HCT116 (cell line): ENCODE data around the gene TRIM14. TPM values are rescaled to one million over a fixed set of nuclear protein-coding genes. Genes with fewer than 3 reads are reported as not detected.

Experiments
- ATAC-seq: fragments of 200-7000 bp; cut with Tn5 transposase; 2 replicates; pipeline ENCODE4 v1.9.1; 2020; ENCODE audit warnings: mild to moderate bottlenecking, moderate library complexity
- BruUV-seq: library from RNA; stranded (reverse); fragments of 400-500 nt; replicated peaks from 2 replicates; lab custom pipeline; 2021; lab: Mats Ljungman, UMichigan
- CTCF ChIA-PET: fragments of 300-600 bp; sonication (Branson Sonifier 250); formaldehyde crosslinking; loops from one replicate; lab custom pipeline; 2021; ENCODE audit warnings: antibody characterized with exemption; lab: Charles Lee
- POLR2A ChIA-PET: fragments of 300-600, 350-600 bp; sonication (Branson Sonifier 250); formaldehyde crosslinking; loops from one replicate; lab custom pipeline; 2021; ENCODE audit warnings: antibody characterized with exemption; lab: Charles Lee
- RAD21 ChIA-PET, 2 experiments: fragments of 300-600 bp; sonication (Branson Sonifier 250); formaldehyde crosslinking; loops; one replicate each; lab custom pipeline; 2023; ENCODE audit warnings: low total read pairs in 2 of 2; ENCODE audit not compliant: uncharacterized antibody in 2 of 2, unreplicated experiment in 2 of 2, low non-redundant PET in 1 of 2; lab: Charles Lee
- DNase-seq: peaks from one replicate; pipeline ENCODE4 v3.0.0-alpha.2; 2010; ENCODE audit warnings: low read depth, low spot score
- H2AFZ ChIP-seq: fragments of 200-600 bp; shearing (Covaris generic), sonication (generic); 2 replicates; pipeline ENCODE4 v1.6.1; 2017; ENCODE audit warnings: low read depth, mixed run types, mixed read lengths, antibody characterized with exemption, low read length; ENCODE audit not compliant: poor library complexity, severe bottlenecking
- H3K27ac ChIP-seq: 2 replicates; pipeline ENCODE4 v1.5.1; 2012; ENCODE audit warnings: low read depth, low read length
- H3K27me3 ChIP-seq: fragments of 200-600 bp; sonication (generic); 2 replicates; pipeline ENCODE4 v1.6.1; 2016; ENCODE audit warnings: mixed run types, low read length, mixed read lengths; ENCODE audit not compliant: insufficient read depth
- H3K36me3 ChIP-seq, 2 experiments: fragments of 200-500 bp in 1 of 2; fragments of 200-600 bp in 1 of 2; sonication (Bioruptor generic) in 1 of 2; sonication (generic) in 1 of 2; 2 replicates each; pipeline versions ENCODE4 v1.5.1 to v1.6.1; 2014 to 2016; ENCODE audit warnings: low read length in 2 of 2, inconsistent platforms in 1 of 2, mixed read lengths in 1 of 2, mixed run types in 1 of 2; ENCODE audit not compliant: insufficient read depth in 2 of 2, control insufficient read depth in 1 of 2
- H3K4me1 ChIP-seq, 2 experiments: fragments of 200-600 bp in 1 of 2; sonication (generic) in 1 of 2; 2 replicates each; pipeline versions ENCODE4 v1.5.1 to v1.6.1; 2012 to 2017; ENCODE audit warnings: low read length in 2 of 2, inconsistent platforms in 1 of 2, mild to moderate bottlenecking in 1 of 2, mixed read lengths in 1 of 2, mixed run types in 1 of 2, moderate library complexity in 1 of 2; ENCODE audit not compliant: insufficient read depth in 2 of 2, control insufficient read depth in 1 of 2
- H3K4me2 ChIP-seq: fragments of 200-600 bp; sonication (generic); 2 replicates; pipeline ENCODE4 v1.6.1; 2017; ENCODE audit warnings: mixed run types, low read length, mixed read lengths
- H3K4me3 ChIP-seq, 2 experiments: fragments of 200-600 bp in 1 of 2; sonication (generic) in 1 of 2; replicated peaks in 1 of 2; 2 replicates each; pipeline ENCODE4 v1.5.1; 2011 to 2016; ENCODE audit warnings: low read length in 2 of 2, control low read depth in 1 of 2, low read depth in 1 of 2, mild to moderate bottlenecking in 1 of 2, mixed read lengths in 1 of 2, mixed run types in 1 of 2
- H3K79me2 ChIP-seq: fragments of 200-600 bp; sonication (generic); 2 replicates; pipeline ENCODE4 v1.6.1; 2017; ENCODE audit warnings: mild to moderate bottlenecking, mixed run types, low read length, moderate library complexity, mixed read lengths; ENCODE audit not compliant: insufficient read depth
- H3K9ac ChIP-seq: fragments of 200-600 bp; sonication (generic); 2 replicates; pipeline ENCODE4 v1.6.1; 2016; ENCODE audit warnings: low read length, mixed read lengths
- H3K9me2 ChIP-seq: fragments of 200-600 bp; sonication (generic), shearing (Covaris generic); 2 replicates; pipeline ENCODE4 v1.6.1; 2017; ENCODE audit warnings: mixed run types, mild to moderate bottlenecking, moderate library complexity; ENCODE audit not compliant: insufficient read depth
- H3K9me3 ChIP-seq, 2 experiments: fragments of 200-500 bp in 1 of 2; fragments of 200-600 bp in 1 of 2; sonication (Bioruptor generic) in 1 of 2; sonication (generic) in 1 of 2; 2 replicates each; pipeline ENCODE4 v1.6.1; 2014 to 2017; ENCODE audit warnings: low read length in 2 of 2, mixed read lengths in 2 of 2, inconsistent platforms in 1 of 2, low read depth in 1 of 2, mild to moderate bottlenecking in 1 of 2, mixed run types in 1 of 2, moderate library complexity in 1 of 2; ENCODE audit not compliant: control insufficient read depth in 1 of 2, insufficient read depth in 1 of 2
- H4K20me1 ChIP-seq: fragments of 200-600 bp; sonication (generic), shearing (Covaris generic); 2 replicates; pipeline ENCODE4 v1.6.1; 2017; ENCODE audit warnings: mixed run types, mild to moderate bottlenecking, moderate library complexity; ENCODE audit not compliant: insufficient read depth
- CEBPB ChIP-seq: IDR thresholded peaks from 2 replicates; pipeline ENCODE4 v1.6.1; 2012; ENCODE audit warnings: low read depth
- EGR1 ChIP-seq: IDR thresholded peaks from 2 replicates; pipeline ENCODE4 v1.6.1; 2012; ENCODE audit warnings: low read depth
- POLR2AphosphoS5 ChIP-seq: IDR thresholded peaks from 2 replicates; pipeline ENCODE4 v1.6.1; 2011; ENCODE audit warnings: mild to moderate bottlenecking, low read depth, low read length, moderate library complexity
- RAD21 ChIP-seq: IDR thresholded peaks from 2 replicates; pipeline ENCODE4 v1.6.1; 2012; ENCODE audit warnings: low read depth, mild to moderate bottlenecking
- SRF ChIP-seq: IDR thresholded peaks from 2 replicates; pipeline ENCODE4 v1.6.1; 2012; ENCODE audit warnings: low read depth
- ZFX ChIP-seq: fragments of 450-650 bp; IDR thresholded peaks from 2 replicates; pipeline ENCODE4 v1.6.1; 2017
- intact Hi-C: fragments of 100-400 bp; cut with micrococcal nuclease; formaldehyde crosslinking; loops from 2 replicates; pipeline ENCODE4 v1.10.0; 2022
- total RNA-seq: library from RNA; stranded (reverse); gene quantifications from one replicate; pipeline ENCODE4 v1.2.1, GENCODE V29; 2021; ENCODE audit not compliant: unreplicated experiment
- TF ChIP-seq, protein P1 (sequence below): IDR thresholded peaks from 2 replicates; pipeline ENCODE4 v1.6.1; 2012

The TRIM14 gene
- total RNA-seq, 1 experiment from 2014 or later = 24.4 TPM

DNA sequence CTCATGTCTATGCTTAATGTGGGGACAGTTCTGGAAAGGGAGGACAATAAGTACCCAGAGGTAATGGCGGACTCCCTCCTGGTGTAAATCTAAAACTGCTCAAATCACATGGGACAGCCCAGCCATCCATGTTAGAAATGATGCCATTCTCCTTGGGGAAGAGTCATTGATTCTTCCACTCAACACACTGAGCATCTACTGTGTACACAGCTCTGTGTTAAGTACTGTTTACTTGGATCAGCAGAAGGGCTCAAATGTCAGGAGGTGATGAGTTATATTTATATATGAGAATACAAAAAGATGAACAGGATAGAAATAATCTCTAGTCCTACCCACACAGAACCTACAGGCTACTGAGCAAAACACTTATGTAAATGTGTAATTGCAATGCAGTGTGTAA is 94.3 kb downstream of the TRIM14 start:
- Histone ChIP-seq H3K4me1 (no peaks in the 10 kb centered on the region), H3K27ac (no peak overlapping the region), H3K27me3 (no peaks in the 10 kb centered on the region), H3K36me3 (peaks cover under 1 to 2% of the 10 kb centered on the region in 2 experiments; a peak in 2 of 4 replicates), H3K4me2 (no peak overlapping the region), H2AFZ (no peak overlapping the region), H3K79me2 (no peaks in the 10 kb centered on the region), H3K4me3 (no peak overlapping the region), H3K9me2 (no peaks in the 10 kb centered on the region), H3K9ac (no peak overlapping the region), H3K9me3 (no peaks in the 10 kb centered on the region), H4K20me1 (no peaks in the 10 kb centered on the region)
- ATAC-seq (no peak), DNase-seq (no peak)
- intact Hi-C loops = no loop called here
- ChIA-PET CTCF (no interaction called here), POLR2A (no interaction called here), RAD21 (no interaction called here)
- BruUV-seq = no TSS peak
- TF ChIP-seq SRF (no peak), CEBPB (no peak), RAD21 (no peak), EGR1 (no peak), POLR2AphosphoS5 (no peak)

GRCh38 chr9:98022447-98022846 is 96.6 kb downstream of the TRIM14 start:
- H3K4me3 ChIP-seq = no peak overlapping the region
- no peak overlapping the region for H3K27ac ChIP-seq
- H4K20me1 ChIP-seq = peaks cover 2% of the 10 kb centered on the region; the same call in 1 of the 2 replicates
- no peak for ATAC-seq
- POLR2A ChIA-PET = no interaction called here
- no peak overlapping the region for H2AFZ ChIP-seq
- no peak for TF ChIP-seq RAD21
- TF ChIP-seq, protein P1, sequence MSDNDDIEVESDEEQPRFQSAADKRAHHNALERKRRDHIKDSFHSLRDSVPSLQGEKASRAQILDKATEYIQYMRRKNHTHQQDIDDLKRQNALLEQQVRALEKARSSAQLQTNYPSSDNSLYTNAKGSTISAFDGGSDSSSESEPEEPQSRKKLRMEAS = no peak
- TF ChIP-seq CEBPB = no peak
- no peak for TF ChIP-seq POLR2AphosphoS5
- TF ChIP-seq ZFX = no peak
- no peak for DNase-seq
- no peaks in the 10 kb centered on the region for H3K27me3 ChIP-seq
- no peaks in the 10 kb centered on the region for H3K9me3 ChIP-seq
- CTCF ChIA-PET = no interaction called here
- RAD21 ChIA-PET = no interaction called here
- H3K36me3 ChIP-seq = peaks cover 16 to 20% of the 10 kb centered on the region in 2 experiments; a peak in 3 of 4 replicates
- no peak overlapping the region for H3K4me2 ChIP-seq
- no peak overlapping the region for H3K9ac ChIP-seq
- no peaks in the 10 kb centered on the region for H3K9me2 ChIP-seq
- no peaks in the 10 kb centered on the region for H3K4me1 ChIP-seq
- BruUV-seq = no TSS peak
- intact Hi-C loops = no loop called here
- no peaks in the 10 kb centered on the region for H3K79me2 ChIP-seq
